Measurements from ENCODE around the gene ARFGAP1.

Gene ARFGAP1

GRCh38 chr20:63282946-63283345 is 10.3 kb downstream of the ARFGAP1 start:
- Histone ChIP-seq H3K4me3 (ENCODE audit: severe bottlenecking) (no peak overlapping the region), H3K27ac (ENCODE audit: poor library complexity, severe bottlenecking) (no peak overlapping the region), H3K36me3 (ENCODE audit: low read depth) (peaks cover 85% of the 10 kb centered on the region), H3K27me3 (ENCODE audit: insufficient read depth, poor library complexity, severe bottlenecking) (no peaks in the 10 kb centered on the region), H3K9me3 (ENCODE audit: severe bottlenecking) (no peaks in the 10 kb centered on the region), H3K4me1 (ENCODE audit: insufficient read depth, poor library complexity, severe bottlenecking) (no peaks in the 10 kb centered on the region)
- DNase-seq (ENCODE audit: low spot score) (peak; percentile 85), ATAC-seq (ENCODE audit: low read depth) (no peak; the same call in 2 of the 3 replicates)
- no peak for TF ChIP-seq CTCF (IDR thresholded peaks at IDR 0.05; ENCODE audit: poor library complexity, severe bottlenecking)

GRCh38 chr20:63283397-63284082 is 10.9 kb downstream of the ARFGAP1 start:
- ATAC-seq (ENCODE audit: low read depth) (no peak), DNase-seq (ENCODE audit: low spot score) (peak; percentile 82)
- Histone ChIP-seq H3K27me3 (ENCODE audit: insufficient read depth, poor library complexity, severe bottlenecking) (no peaks in the 10 kb centered on the region), H3K9me3 (ENCODE audit: severe bottlenecking) (no peaks in the 10 kb centered on the region), H3K4me1 (ENCODE audit: insufficient read depth, poor library complexity, severe bottlenecking) (no peaks in the 10 kb centered on the region), H3K4me3 (ENCODE audit: severe bottlenecking) (no peak overlapping the region), H3K36me3 (ENCODE audit: low read depth) (peaks cover 83% of the 10 kb centered on the region), H3K27ac (ENCODE audit: poor library complexity, severe bottlenecking) (no peak overlapping the region)
- no peak for TF ChIP-seq CTCF (IDR thresholded peaks at IDR 0.05; ENCODE audit: poor library complexity, severe bottlenecking)

DNA sequence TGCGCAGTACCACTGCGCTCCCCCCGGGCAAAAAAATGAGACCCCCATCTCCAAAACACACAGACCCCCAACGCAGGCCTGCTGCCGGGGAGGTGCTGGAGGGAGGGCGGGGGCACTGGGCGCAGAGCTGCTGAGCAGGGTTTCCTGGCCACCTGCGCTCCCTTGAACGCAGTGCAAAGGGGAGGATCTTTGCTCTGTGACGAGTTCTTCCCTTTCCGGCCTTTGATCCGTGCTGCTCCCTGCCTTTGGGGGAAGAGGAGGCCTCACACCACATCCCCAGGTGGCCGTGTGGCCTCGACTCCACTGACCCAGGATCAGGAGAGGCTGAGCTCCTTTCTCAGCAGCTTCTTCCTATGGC is 11.4 kb downstream of the ARFGAP1 start:
- DNase-seq (ENCODE audit: low spot score) = no peak
- Histone ChIP-seq H3K36me3 (ENCODE audit: low read depth) (peaks cover 83% of the 10 kb centered on the region), H3K27ac (ENCODE audit: poor library complexity, severe bottlenecking) (no peak overlapping the region), H3K4me3 (ENCODE audit: severe bottlenecking) (no peak overlapping the region), H3K9me3 (ENCODE audit: severe bottlenecking) (no peaks in the 10 kb centered on the region), H3K27me3 (ENCODE audit: insufficient read depth, poor library complexity, severe bottlenecking) (no peaks in the 10 kb centered on the region), H3K4me1 (ENCODE audit: insufficient read depth, poor library complexity, severe bottlenecking) (no peaks in the 10 kb centered on the region)
- ATAC-seq (ENCODE audit: low read depth) = no peak
- TF ChIP-seq CTCF (IDR thresholded peaks at IDR 0.05; ENCODE audit: poor library complexity, severe bottlenecking) = no peak

GRCh38 chr20:63284544-63284949 is 11.9 kb downstream of the ARFGAP1 start:
- Histone ChIP-seq H3K36me3 (ENCODE audit: low read depth) (peaks cover 81% of the 10 kb centered on the region), H3K4me1 (ENCODE audit: insufficient read depth, poor library complexity, severe bottlenecking) (no peaks in the 10 kb centered on the region), H3K9me3 (ENCODE audit: severe bottlenecking) (no peaks in the 10 kb centered on the region), H3K27me3 (ENCODE audit: insufficient read depth, poor library complexity, severe bottlenecking) (no peaks in the 10 kb centered on the region), H3K27ac (ENCODE audit: poor library complexity, severe bottlenecking) (no peak overlapping the region), H3K4me3 (ENCODE audit: severe bottlenecking) (no peak overlapping the region)
- ATAC-seq (ENCODE audit: low read depth) (no peak), DNase-seq (ENCODE audit: low spot score) (peak; percentile 84)
- TF ChIP-seq CTCF (IDR thresholded peaks at IDR 0.05; ENCODE audit: poor library complexity, severe bottlenecking) = no peak

- Histone ChIP-seq H3K9me3 (ENCODE audit: severe bottlenecking) (no peaks in the 10 kb centered on the region), H3K4me1 (ENCODE audit: insufficient read depth, poor library complexity, severe bottlenecking) (no peaks in the 10 kb centered on the region), H3K27me3 (ENCODE audit: insufficient read depth, poor library complexity, severe bottlenecking) (no peaks in the 10 kb centered on the region), H3K36me3 (ENCODE audit: low read depth) (peaks cover 76% of the 10 kb centered on the region), H3K27ac (ENCODE audit: poor library complexity, severe bottlenecking) (no peak overlapping the region), H3K4me3 (ENCODE audit: severe bottlenecking) (no peak overlapping the region)
- DNase-seq (ENCODE audit: low spot score) = peak; percentile 84
- no peak for TF ChIP-seq CTCF (IDR thresholded peaks at IDR 0.05; ENCODE audit: poor library complexity, severe bottlenecking)
- ATAC-seq (ENCODE audit: low read depth) = no peak
These were observed 12.4 kb downstream of the ARFGAP1 start for GRCh38 chr20:63284981-63285524.

Measured in RWPE2 (cell line).